HK-2 (cell line): ENCODE results near the gene CCDC97.
"Not testable (repeated sequence)": the region's sequence is repeated elsewhere in the genome, so short reads cannot be mapped to it uniquely, and the experiment has no call there.

Experiments used
- DNase-seq: peaks from one replicate; pipeline ENCODE4 v3.0.0-alpha.2; 2018; ENCODE audit not compliant: unreplicated experiment

CCDC97 gene

GRCh38 chr19:41339936-41340335 is 30.0 kb downstream of the CCDC97 start:
- DNase-seq, result no peak

- no peak for DNase-seq
Measured at GRCh38 chr19:41341669-41342490, 31.9 kb downstream of the CCDC97 start.

GRCh38 chr19:41344162-41344561 is 34.2 kb downstream of the CCDC97 start:
- DNase-seq, result no peak

GRCh38 chr19:41346916-41347315 is 36.9 kb downstream of the CCDC97 start:
- DNase-seq, result not testable (repeated sequence)

GRCh38 chr19:41350735-41351338 is 40.9 kb downstream of the CCDC97 start:
- DNase-seq, result no peak

- peak; percentile 72 for DNase-seq
Measured at GRCh38 chr19:41351339-41352245, 41.6 kb downstream of the CCDC97 start.

GRCh38 chr19:41352279-41352608 is 42.3 kb downstream of the CCDC97 start:
- DNase-seq, result no peak

- peak; percentile 83 for DNase-seq
Measured at GRCh38 chr19:41352609-41353465, 42.9 kb downstream of the CCDC97 start.

GRCh38 chr19:41353466-41354342 is 43.7 kb downstream of the CCDC97 start, which contains the start of gene TGFB1:
TGFB1 (minus strand) TSS chr19:41353922; CDS start chr19:41353044, 878 bp downstream.
- peak; percentile 90 for DNase-seq

- no peak for DNase-seq
Measured at GRCh38 chr19:41354343-41354953, 44.5 kb downstream of the CCDC97 start.

GRCh38 chr19:41355035-41355434 is 45.1 kb downstream of the CCDC97 start:
- DNase-seq, result no peak

- DNase-seq, result no peak
Measured at GRCh38 chr19:41355802-41356201, 45.8 kb downstream of the CCDC97 start.

- no peak for DNase-seq
Measured at GRCh38 chr19:41356984-41357739, 47.2 kb downstream of the CCDC97 start.

GRCh38 chr19:41357746-41358145 is 47.8 kb downstream of the CCDC97 start:
- DNase-seq, result no peak

- no peak for DNase-seq
Measured at GRCh38 chr19:41359741-41360140, 49.8 kb downstream of the CCDC97 start.

- DNase-seq, result no peak
Measured at GRCh38 chr19:41362143-41362847, 52.3 kb downstream of the CCDC97 start.

GRCh38 chr19:41363371-41363752 is 53.4 kb downstream of the CCDC97 start:
- DNase-seq, result no peak

GRCh38 chr19:41363753-41364523 is 54.0 kb downstream of the CCDC97 start, which contains the start of gene B9D2:
B9D2 (minus strand) TSS chr19:41364149; CDS start chr19:41363519, 630 bp downstream.
- DNase-seq, result peak; percentile 97
